IMR-90 (cell line): ENCODE results near the gene CCR5. TPM values are rescaled to one million over a fixed set of nuclear protein-coding genes. Genes with fewer than 3 reads are reported as not detected.

Source experiments
- ATAC-seq: fragments of 200-7000 bp; cut with Tn5 transposase; 2 replicates; pipeline ENCODE4 v1.9.1; 2020; ENCODE audit warnings: low read depth, mild to moderate bottlenecking, moderate library complexity
- BruUV-seq: library from RNA; stranded (reverse); fragments of 400-500 nt; replicated peaks from 2 replicates; lab custom pipeline; 2021; lab: Mats Ljungman, UMichigan
- CTCF ChIA-PET: fragments of 300-600 bp; formaldehyde crosslinking; extraction: SDS; loops from one replicate; lab custom pipeline; 2021; ENCODE audit warnings: antibody characterized with exemption; lab: Yijun Ruan, JAX
- POLR2A ChIA-PET: fragments of 300-600 bp; sonication (Branson Sonifier 250); formaldehyde crosslinking; loops from one replicate; lab custom pipeline; 2022; ENCODE audit warnings: antibody characterized with exemption; ENCODE audit not compliant: unreplicated experiment; lab: Charles Lee
- DNase-seq: peaks from one replicate; pipeline ENCODE4 v3.0.0; 2013
- H2AFZ ChIP-seq: replicated peaks from 2 replicates; pipeline ENCODE3; 2013; ENCODE audit warnings: low read length, mild to moderate bottlenecking; ENCODE audit not compliant: poor library complexity
- H2AK5ac ChIP-seq: 2 replicates; pipeline ENCODE4 v1.6.1; 2013; ENCODE audit warnings: low read depth, low read length, inconsistent platforms
- H2AK9ac ChIP-seq: replicated peaks from 2 replicates; pipeline ENCODE3; 2013; ENCODE audit warnings: mild to moderate bottlenecking, low read depth, low read length, moderate library complexity; ENCODE audit not compliant: poor library complexity
- H2BK120ac ChIP-seq: 2 replicates; pipeline ENCODE4 v1.6.1; 2013; ENCODE audit warnings: low read depth, low read length, inconsistent platforms
- H2BK15ac ChIP-seq: 3 replicates; pipeline ENCODE4 v1.6.1; 2013; ENCODE audit warnings: low read depth, low read length, inconsistent platforms
- H2BK20ac ChIP-seq: 2 replicates; pipeline ENCODE4 v1.6.1; 2013; ENCODE audit warnings: low read depth, mild to moderate bottlenecking, inconsistent platforms, low read length, moderate library complexity
- H2BK5ac ChIP-seq: 2 replicates; pipeline ENCODE4 v1.6.1; 2013; ENCODE audit warnings: mild to moderate bottlenecking, low read depth, low read length, inconsistent platforms; ENCODE audit not compliant: poor library complexity, severe bottlenecking
- H3K14ac ChIP-seq: replicated peaks from 2 replicates; pipeline ENCODE4 v1.6.1; 2013; ENCODE audit warnings: low read depth, low read length, inconsistent platforms
- H3K18ac ChIP-seq: 2 replicates; pipeline ENCODE4 v1.6.1; 2013; ENCODE audit warnings: low read depth, low read length, control low read depth
- H3K23ac ChIP-seq: 2 replicates; pipeline ENCODE4 v1.6.1; 2013; ENCODE audit warnings: low read depth, low read length, inconsistent platforms
- H3K27ac ChIP-seq: 2 replicates; pipeline ENCODE4 v1.5.1; 2013; ENCODE audit warnings: mild to moderate bottlenecking, control low read depth, low read length; ENCODE audit not compliant: insufficient read depth
- H3K27me3 ChIP-seq: 2 replicates; pipeline ENCODE4 v1.6.1; 2013; ENCODE audit warnings: low read length; ENCODE audit not compliant: control insufficient read depth, insufficient read depth
- H3K36me3 ChIP-seq: 2 replicates; pipeline ENCODE4 v1.6.1; 2013; ENCODE audit warnings: low read length, mixed read lengths; ENCODE audit not compliant: control insufficient read depth, insufficient read depth
- H3K4ac ChIP-seq: 2 replicates; pipeline ENCODE4 v1.6.1; 2013; ENCODE audit warnings: low read depth, low read length, inconsistent platforms
- H3K4me1 ChIP-seq: 2 replicates; pipeline ENCODE4 v1.6.1; 2013; ENCODE audit warnings: low read length, mixed read lengths; ENCODE audit not compliant: control insufficient read depth, insufficient read depth
- H3K4me2 ChIP-seq: 2 replicates; pipeline ENCODE4 v1.6.1; 2013; ENCODE audit warnings: low read depth, mild to moderate bottlenecking, control low read depth, low read length, moderate library complexity
- H3K4me3 ChIP-seq: 2 replicates; pipeline ENCODE4 v1.5.1; 2013; ENCODE audit warnings: low read depth, mild to moderate bottlenecking, control low read depth, low read length, moderate library complexity; ENCODE audit not compliant: insufficient read depth
- H3K56ac ChIP-seq: 2 replicates; pipeline ENCODE4 v1.6.1; 2013; ENCODE audit warnings: low read length, inconsistent platforms; ENCODE audit not compliant: insufficient read depth; ENCODE audit errors: extremely low read depth
- H3K79me1 ChIP-seq, 2 experiments: 2 replicates each; pipeline ENCODE4 v1.6.1; 2013; ENCODE audit warnings: low read length in 2 of 2, inconsistent platforms in 1 of 2, low read depth in 1 of 2
- H3K9ac ChIP-seq: 2 replicates; pipeline ENCODE4 v1.6.1; 2013; ENCODE audit warnings: low read depth, low read length, control low read depth
- H3K9me1 ChIP-seq: 2 replicates; pipeline ENCODE4 v1.6.1; 2013; ENCODE audit warnings: low read length, inconsistent platforms; ENCODE audit not compliant: insufficient read depth
- H3K9me3 ChIP-seq: 2 replicates; pipeline ENCODE4 v1.6.1; 2013; ENCODE audit warnings: low read length; ENCODE audit not compliant: control insufficient read depth, insufficient read depth
- H4K20me1 ChIP-seq: 2 replicates; pipeline ENCODE4 v1.6.1; 2013; ENCODE audit warnings: low read length, inconsistent platforms; ENCODE audit not compliant: insufficient read depth
- H4K5ac ChIP-seq: 2 replicates; pipeline ENCODE4 v1.6.1; 2013; ENCODE audit warnings: mild to moderate bottlenecking, low read depth, low read length, control low read depth
- H4K8ac ChIP-seq, 2 experiments: 2 replicates each; pipeline ENCODE4 v1.6.1; 2013; ENCODE audit warnings: low read depth in 2 of 2, low read length in 2 of 2, control low read depth in 1 of 2, inconsistent platforms in 1 of 2
- H4K91ac ChIP-seq: 2 replicates; pipeline ENCODE4 v1.6.1; 2013; ENCODE audit warnings: low read depth, low read length, inconsistent platforms; ENCODE audit not compliant: insufficient read depth
- CEBPB ChIP-seq: IDR thresholded peaks from 2 replicates; pipeline ENCODE4 v1.6.1; 2012; ENCODE audit warnings: low read depth, low read length, improper control_type of control experiment
- CTCF ChIP-seq: conservative IDR thresholded peaks from 2 replicates; pipeline ENCODE4 v1.5.1; 2012; ENCODE audit warnings: mild to moderate bottlenecking, low read depth, low read length, improper control_type of control experiment
- ELK1 ChIP-seq: fragments of 150-350 bp; IDR thresholded peaks from 2 replicates; pipeline ENCODE4 v1.6.1; 2016; ENCODE audit warnings: low read depth, mild to moderate bottlenecking, low read length, moderate library complexity, borderline replicate concordance
- FOS ChIP-seq: fragments of 150-350 bp; IDR thresholded peaks from 2 replicates; pipeline ENCODE4 v1.6.1; 2016; ENCODE audit warnings: low read depth, low read length
- RCOR1 ChIP-seq: IDR thresholded peaks from 2 replicates; pipeline ENCODE4 v1.6.1; 2012; ENCODE audit warnings: mild to moderate bottlenecking, low read length, improper control_type of control experiment; ENCODE audit not compliant: insufficient replicate concordance
- SMC3 ChIP-seq: fragments of 150-350 bp; IDR thresholded peaks from 2 replicates; pipeline ENCODE4 v1.6.1; 2016; ENCODE audit warnings: low read depth, mild to moderate bottlenecking, antibody characterized with exemption, low read length, moderate library complexity
- dilution Hi-C: fragments of 300-500 bp; cut with HindIII; formaldehyde crosslinking; loops from one replicate; pipeline ENCODE4 v1.14.3; 2018; ENCODE audit warnings: low sequenced_read_pairs; ENCODE audit not compliant: unreplicated experiment
- in situ Hi-C: fragments of 300-500 bp; cut with MboI; formaldehyde crosslinking; loops from 3 replicates; pipeline ENCODE4 v1.14.3; 2019; ENCODE audit warnings: low sequenced_read_pairs, inconsistent platforms, mixed read lengths
- intact Hi-C: fragments of 100-400 bp; cut with micrococcal nuclease; formaldehyde crosslinking; loops from 2 replicates; pipeline ENCODE4 v1.10.0; 2022
- polyA plus RNA-seq, 3 experiments: library from polyadenylated mRNA; depleted of rRNA; stranded (reverse); fragments of >200 nt; gene quantifications; 2 replicates each; pipeline ENCODE4 v1.2.3, GENCODE V29; 2012; ENCODE audit warnings: low replicate concordance in 1 of 3
- total RNA-seq: library from RNA; depleted of rRNA; stranded (reverse); fragments of >200 nt; gene quantifications from 2 replicates; pipeline ENCODE4 v1.2.3, GENCODE V29; 2012

CCR5 gene
- total and polyA plus RNA-seq, 2 of the 4 experiments (the other 2 are of a cell fraction): not detected

- no peak overlapping the region for H4K91ac ChIP-seq
- no peak for TF ChIP-seq RCOR1
- no peak for TF ChIP-seq FOS
- no peak for TF ChIP-seq CTCF
- no peak for TF ChIP-seq ELK1
- TF ChIP-seq CEBPB: no peak
- no peak for TF ChIP-seq SMC3
- no peak overlapping the region for H3K18ac ChIP-seq
- no peak overlapping the region for H2BK5ac ChIP-seq
- no peak overlapping the region for H3K9ac ChIP-seq
- H3K4me3 ChIP-seq: no peak overlapping the region
- no peak overlapping the region for H2BK20ac ChIP-seq
- no TSS peak for BruUV-seq
- in situ Hi-C loops (no loop called here), intact Hi-C loops (no loop called here), dilution Hi-C loops (no loop called here)
- no peak overlapping the region for H2BK15ac ChIP-seq
- H3K9me1 ChIP-seq: no peaks in the 10 kb centered on the region
- no peak overlapping the region for H4K8ac ChIP-seq
- H3K27ac ChIP-seq: no peak overlapping the region
- H3K27me3 ChIP-seq: peaks cover 50% of the 10 kb centered on the region
- H3K4me1 ChIP-seq: no peaks in the 10 kb centered on the region
- no peaks in the 10 kb centered on the region for H3K9me3 ChIP-seq
- ATAC-seq (no peak), DNase-seq (no peak)
- CTCF ChIA-PET: no interaction called here
- no peak overlapping the region for H3K4ac ChIP-seq
- no peak overlapping the region for H3K23ac ChIP-seq
- H3K14ac ChIP-seq: no peak overlapping the region
- H3K56ac ChIP-seq: no peak overlapping the region
- no peaks in the 10 kb centered on the region for H3K79me1 ChIP-seq
- no peak overlapping the region for H2AK9ac ChIP-seq
- no peaks in the 10 kb centered on the region for H4K20me1 ChIP-seq
- no peak overlapping the region for H2BK120ac ChIP-seq
- no peak overlapping the region for H4K5ac ChIP-seq
- H2AFZ ChIP-seq: no peak overlapping the region
- H2AK5ac ChIP-seq: no peak overlapping the region
- POLR2A ChIA-PET: no interaction called here
- no peak overlapping the region for H3K4me2 ChIP-seq
- no peaks in the 10 kb centered on the region for H3K36me3 ChIP-seq
These were observed 15.8 kb upstream of the CCR5 start for GRCh38 chr3:46354984-46355383.
